Keratinocyte (primary cell): Measurements from ENCODE around the gene MAPK1IP1L. TPM values are rescaled to one million over a fixed set of nuclear protein-coding genes. Genes with fewer than 3 reads are reported as not detected.
A peak's percentile ranks its signal among the peaks of the same experiment; 100 is the strongest.

Experiments used
- DNase-seq: peaks from one replicate; pipeline ENCODE4 v3.0.0-alpha.2; 2011; ENCODE audit warnings: low read depth, missing footprints, low spot score
- FAIRE-seq: peaks from 2 replicates; lab custom pipeline; 2011; peaks lifted over from hg19 to GRCh38; lab: Jason Lieb, UNC
- H2AFZ ChIP-seq: 2 replicates; pipeline ENCODE4 v1.6.0; 2012; ENCODE audit warnings: low read length, control low read depth, inconsistent platforms; ENCODE audit not compliant: control insufficient read depth
- H3K27ac ChIP-seq: 2 replicates; pipeline ENCODE4 v1.5.1; 2011; ENCODE audit warnings: low read length; ENCODE audit not compliant: control insufficient read depth, insufficient read depth
- H3K27me3 ChIP-seq: 3 replicates; pipeline ENCODE4 v1.6.0; 2011; ENCODE audit warnings: low read length; ENCODE audit not compliant: control insufficient read depth, insufficient read depth; ENCODE audit errors: extremely low read depth
- H3K36me3 ChIP-seq, 2 experiments: 2 replicates in 1 of 2; 3 replicates in 1 of 2; pipeline ENCODE4 v1.5.1; 2011; ENCODE audit warnings: low read length in 2 of 2, mild to moderate bottlenecking in 1 of 2; ENCODE audit not compliant: control insufficient read depth in 2 of 2, insufficient read depth in 2 of 2; ENCODE audit errors: extremely low read depth in 1 of 2
- H3K4me1 ChIP-seq: 3 replicates; pipeline ENCODE4 v1.5.1; 2011; ENCODE audit warnings: low read length; ENCODE audit not compliant: control insufficient read depth, insufficient read depth; ENCODE audit errors: extremely low read depth
- H3K4me2 ChIP-seq: 3 replicates; pipeline ENCODE4 v1.6.0; 2011; ENCODE audit warnings: low read depth, low read length; ENCODE audit not compliant: control insufficient read depth, insufficient read depth; ENCODE audit errors: extremely low read depth
- H3K4me3 ChIP-seq, 3 experiments: fragments of 200-600 bp in 1 of 3; sonication (generic) in 1 of 3; 2 replicates in 2 of 3; 3 replicates in 1 of 3; pipeline ENCODE4 v1.5.1; 2011 to 2016; ENCODE audit warnings: low read length in 3 of 3, mild to moderate bottlenecking in 3 of 3, control low read depth in 2 of 3, inconsistent platforms in 1 of 3, low read depth in 1 of 3, mixed read lengths in 1 of 3, mixed run types in 1 of 3, moderate library complexity in 1 of 3; ENCODE audit not compliant: control insufficient read depth in 2 of 3, insufficient read depth in 2 of 3; ENCODE audit errors: extremely low read depth in 1 of 3
- H3K79me2 ChIP-seq: 2 replicates; pipeline ENCODE4 v1.6.0; 2012; ENCODE audit warnings: low read length; ENCODE audit not compliant: control insufficient read depth, insufficient read depth
- H3K9ac ChIP-seq: 3 replicates; pipeline ENCODE4 v1.6.0; 2011; ENCODE audit warnings: low read length; ENCODE audit not compliant: control insufficient read depth, insufficient read depth; ENCODE audit errors: extremely low read depth
- H3K9me1 ChIP-seq: 3 replicates; pipeline ENCODE4 v1.6.0; 2011; ENCODE audit warnings: low read length; ENCODE audit not compliant: control insufficient read depth, insufficient read depth; ENCODE audit errors: extremely low read depth
- H3K9me3 ChIP-seq: 2 replicates; pipeline ENCODE4 v1.5.1; 2012; ENCODE audit warnings: low read depth, low read length; ENCODE audit not compliant: control insufficient read depth
- H4K20me1 ChIP-seq: 3 replicates; pipeline ENCODE4 v1.6.0; 2011; ENCODE audit warnings: low read length; ENCODE audit not compliant: control insufficient read depth, insufficient read depth; ENCODE audit errors: extremely low read depth
- EZH2 ChIP-seq: IDR thresholded peaks from one replicate; pipeline ENCODE4 v1.6.1; 2012; ENCODE audit warnings: inconsistent platforms, mild to moderate bottlenecking, low read length, moderate library complexity
- dilution Hi-C: fragments of 300-500 bp; cut with MboI; formaldehyde crosslinking; loops from one replicate; pipeline ENCODE4 v1.7.0; 2020; ENCODE audit warnings: low sequenced_read_pairs; ENCODE audit not compliant: extremely low pct_ligation_motif_present
- polyA plus RNA-seq, 5 experiments: library from polyadenylated mRNA; depleted of rRNA in 3 of 5; stranded (reverse) in 3 of 5; stranded (forward) in 1 of 5; unstranded in 1 of 5; fragments of >200 nt; gene quantifications; 1 replicate in 1 of 5; 2 replicates in 3 of 5; 3 replicates in 1 of 5; pipeline versions ENCODE4 v1.2.1 to v1.2.3, GENCODE V29; 2011 to 2012; ENCODE audit warnings: missing spikeins in 2 of 5, low read depth in 1 of 5, low replicate concordance in 1 of 5
- TF ChIP-seq, protein P1 (sequence below), 3 experiments: IDR thresholded peaks in 1 of 3; conservative IDR thresholded peaks in 1 of 3; optimal IDR thresholded peaks in 1 of 3; 2 replicates in 2 of 3; 3 replicates in 1 of 3; pipeline versions ENCODE3 to v1.5.1; 2011; ENCODE audit warnings: low read length in 3 of 3, mild to moderate bottlenecking in 3 of 3, moderate library complexity in 2 of 3, control low read depth in 1 of 3, inconsistent platforms in 1 of 3; ENCODE audit not compliant: insufficient read depth in 2 of 3; ENCODE audit errors: extremely low read depth in 1 of 3

MAPK1IP1L gene
- polyA plus RNA-seq, 1 donor (not counting 4 experiments of a cell fraction or from before 2014, with no cell fraction given), result 48.5 TPM

DNA sequence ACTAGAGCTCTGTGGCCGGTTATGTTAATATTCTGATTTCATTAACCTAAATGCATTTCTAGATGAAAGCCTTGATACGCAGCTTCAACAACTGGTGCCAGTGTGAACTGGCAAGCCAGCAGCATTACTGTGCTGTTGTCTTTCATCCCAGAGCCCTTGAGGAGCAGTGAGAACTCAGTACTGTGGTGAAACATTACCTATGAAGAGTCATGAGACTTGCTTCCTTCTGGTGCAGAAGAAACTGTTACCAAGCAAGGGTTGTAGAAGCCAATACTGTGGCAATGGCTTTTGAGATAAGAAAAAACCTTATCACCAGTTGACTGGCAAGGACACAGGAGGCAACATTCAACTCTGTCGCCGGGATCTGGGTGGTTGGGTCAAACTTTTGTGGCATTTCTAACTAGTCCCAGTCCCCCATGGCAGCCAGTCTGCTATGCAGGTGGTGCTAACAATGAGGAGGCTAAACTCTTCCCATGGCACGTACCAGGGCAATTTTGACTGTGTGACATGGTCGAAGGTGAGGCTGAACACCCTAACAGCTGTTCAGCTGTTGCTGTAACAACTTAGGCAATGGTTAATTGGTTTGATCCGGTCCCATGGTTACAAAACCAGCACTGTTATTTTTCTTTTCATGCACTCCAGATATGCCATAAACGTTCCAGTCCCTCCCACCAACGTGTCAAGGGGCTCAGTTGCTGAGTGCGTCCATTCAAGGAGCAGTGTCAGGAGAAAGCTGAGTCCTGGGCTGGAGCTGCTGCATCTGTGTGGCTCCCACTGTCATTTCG, 65.0 kb downstream of the MAPK1IP1L start:
- Histone ChIP-seq H3K4me3 (no peak overlapping the region), H3K4me2 (no peak overlapping the region), H3K9me1 (no peaks in the 10 kb centered on the region), H3K9me3 (no peaks in the 10 kb centered on the region), H3K27me3 (no peaks in the 10 kb centered on the region), H3K36me3 (no peaks in the 10 kb centered on the region), H2AFZ (no peak overlapping the region), H3K4me1 (peaks cover 20% of the 10 kb centered on the region), H3K9ac (no peak overlapping the region), H3K79me2 (no peaks in the 10 kb centered on the region), H4K20me1 (no peaks in the 10 kb centered on the region), H3K27ac (no peak overlapping the region)
- FAIRE-seq (no peak), DNase-seq (no peak)
- dilution Hi-C loops, result no loop called here
- TF ChIP-seq, protein P1, sequence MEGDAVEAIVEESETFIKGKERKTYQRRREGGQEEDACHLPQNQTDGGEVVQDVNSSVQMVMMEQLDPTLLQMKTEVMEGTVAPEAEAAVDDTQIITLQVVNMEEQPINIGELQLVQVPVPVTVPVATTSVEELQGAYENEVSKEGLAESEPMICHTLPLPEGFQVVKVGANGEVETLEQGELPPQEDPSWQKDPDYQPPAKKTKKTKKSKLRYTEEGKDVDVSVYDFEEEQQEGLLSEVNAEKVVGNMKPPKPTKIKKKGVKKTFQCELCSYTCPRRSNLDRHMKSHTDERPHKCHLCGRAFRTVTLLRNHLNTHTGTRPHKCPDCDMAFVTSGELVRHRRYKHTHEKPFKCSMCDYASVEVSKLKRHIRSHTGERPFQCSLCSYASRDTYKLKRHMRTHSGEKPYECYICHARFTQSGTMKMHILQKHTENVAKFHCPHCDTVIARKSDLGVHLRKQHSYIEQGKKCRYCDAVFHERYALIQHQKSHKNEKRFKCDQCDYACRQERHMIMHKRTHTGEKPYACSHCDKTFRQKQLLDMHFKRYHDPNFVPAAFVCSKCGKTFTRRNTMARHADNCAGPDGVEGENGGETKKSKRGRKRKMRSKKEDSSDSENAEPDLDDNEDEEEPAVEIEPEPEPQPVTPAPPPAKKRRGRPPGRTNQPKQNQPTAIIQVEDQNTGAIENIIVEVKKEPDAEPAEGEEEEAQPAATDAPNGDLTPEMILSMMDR (optimal IDR thresholded peaks at IDR 0.05 in 1 of 3, IDR thresholded peaks at IDR 0.05 in 1 of 3, conservative IDR thresholded peaks at IDR 0.05 in 1 of 3; ENCODE audit: extremely low read depth in 1 of 3, insufficient read depth in 2 of 3, low read length in 3 of 3), result no peak
- no peak for TF ChIP-seq EZH2

DNA sequence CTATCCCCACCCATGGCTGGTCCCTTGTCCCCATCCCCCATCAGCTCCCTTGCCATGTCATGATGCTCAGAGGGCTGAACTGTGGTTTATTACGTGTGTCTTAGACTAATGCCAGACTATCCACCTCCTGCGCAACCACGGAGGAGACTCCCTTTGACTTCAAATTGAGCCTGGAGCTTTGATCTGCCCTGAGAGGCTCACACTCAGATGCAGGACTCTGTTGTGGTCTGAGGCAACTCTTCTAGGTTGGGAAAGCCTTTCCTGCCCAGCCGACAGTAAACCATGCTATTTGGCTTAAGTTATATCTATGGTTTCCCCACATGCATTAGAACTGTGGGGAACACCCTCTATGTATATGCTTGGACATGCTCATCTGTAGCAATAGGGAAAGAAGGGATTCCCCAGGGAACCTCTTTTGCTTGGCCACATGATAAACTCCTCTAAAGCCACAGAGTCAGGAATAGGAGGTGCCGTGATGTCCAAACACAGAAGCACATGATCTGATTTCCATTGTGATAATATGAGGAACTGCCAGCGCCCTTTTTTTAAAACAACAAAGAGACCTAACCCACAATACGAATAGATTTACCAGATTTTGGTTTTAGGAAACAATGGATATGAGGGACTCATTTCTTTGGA, 66.5 kb downstream of the MAPK1IP1L start:
- H3K36me3 ChIP-seq, result no peaks in the 10 kb centered on the region
- TF ChIP-seq, protein P1 (optimal IDR thresholded peaks at IDR 0.05 in 1 of 3, IDR thresholded peaks at IDR 0.05 in 1 of 3, conservative IDR thresholded peaks at IDR 0.05 in 1 of 3; ENCODE audit: extremely low read depth in 1 of 3, insufficient read depth in 2 of 3, low read length in 3 of 3), result no peak
- TF ChIP-seq EZH2, result no peak
- H3K4me3 ChIP-seq, result no peak overlapping the region
- H3K9ac ChIP-seq, result no peak overlapping the region
- FAIRE-seq, result peak; percentile 61
- no peaks in the 10 kb centered on the region for H3K9me3 ChIP-seq
- H3K4me1 ChIP-seq, result peaks cover 28% of the 10 kb centered on the region
- no peaks in the 10 kb centered on the region for H3K79me2 ChIP-seq
- no peaks in the 10 kb centered on the region for H3K9me1 ChIP-seq
- no peaks in the 10 kb centered on the region for H3K27me3 ChIP-seq
- dilution Hi-C loops, result no loop called here
- peak overlapping the region; percentile 47 for H3K4me2 ChIP-seq
- peak overlapping the region; percentile 78 for H2AFZ ChIP-seq
- no peaks in the 10 kb centered on the region for H4K20me1 ChIP-seq
- H3K27ac ChIP-seq, result peak overlapping the region; percentile 1
- DNase-seq, result no peak
